CD14-positive monocyte (primary cell): ENCODE measurements around the gene CCDC180. TPM values are rescaled to one million over a fixed set of nuclear protein-coding genes. Genes with fewer than 3 reads are reported as not detected.

ENCODE experiments used
- DNase-seq, 3 donors: peaks; one replicate each; pipeline ENCODE4 v3.0.0-alpha.2; 2011 to 2022
- H2AFZ ChIP-seq: 2 replicates; pipeline ENCODE4 v1.6.0; 2012; ENCODE audit warnings: mild to moderate bottlenecking, low read depth, low read length, inconsistent platforms; ENCODE audit not compliant: insufficient read depth, poor library complexity, severe bottlenecking
- H3K27ac ChIP-seq, 2 donors: 1 replicate in 1 of 2; 2 replicates in 1 of 2; pipeline ENCODE4 v1.5.1; 2012 to 2013; ENCODE audit warnings: low read length in 2 of 2, control low read depth in 1 of 2, inconsistent platforms in 1 of 2, low read depth in 1 of 2, mild to moderate bottlenecking in 1 of 2
- H3K27me3 ChIP-seq, 2 donors: one replicate each; pipeline versions ENCODE4 v1.6.0 to v1.6.1; 2011 to 2013; ENCODE audit warnings: low read length in 2 of 2; ENCODE audit not compliant: control insufficient read depth in 2 of 2, insufficient read depth in 2 of 2
- H3K36me3 ChIP-seq, 2 donors: replicated peaks in 1 of 2; 1 replicate in 1 of 2; 2 replicates in 1 of 2; pipeline versions ENCODE4 v1.5.1 to v1.6.1; 2012 to 2013; ENCODE audit warnings: low read length in 2 of 2, control low read depth in 1 of 2, inconsistent platforms in 1 of 2, mild to moderate bottlenecking in 1 of 2; ENCODE audit not compliant: insufficient read depth in 2 of 2, control insufficient read depth in 1 of 2
- H3K4me1 ChIP-seq, 2 donors: 1 replicate in 1 of 2; 2 replicates in 1 of 2; pipeline versions ENCODE4 v1.5.1 to v1.6.1; 2012 to 2013; ENCODE audit warnings: low read length in 2 of 2, control low read depth in 1 of 2, inconsistent platforms in 1 of 2, mild to moderate bottlenecking in 1 of 2, moderate library complexity in 1 of 2; ENCODE audit not compliant: insufficient read depth in 2 of 2, control insufficient read depth in 1 of 2
- H3K4me2 ChIP-seq: replicated peaks from 2 replicates; pipeline ENCODE3; 2012; ENCODE audit warnings: low read length, moderate library complexity, mild to moderate bottlenecking; ENCODE audit not compliant: poor library complexity, severe bottlenecking; ENCODE audit errors: extremely low read depth
- H3K4me3 ChIP-seq, 3 experiments: fragments of 200-600 bp in 1 of 3; sonication (generic) in 1 of 3; replicated peaks in 1 of 3; 1 replicate in 2 of 3; 2 replicates in 1 of 3; pipeline ENCODE4 v1.5.1; 2011 to 2013; ENCODE audit warnings: low read length in 3 of 3, mild to moderate bottlenecking in 3 of 3, control low read depth in 2 of 3, low read depth in 2 of 3, inconsistent platforms in 1 of 3, moderate library complexity in 1 of 3
- H3K79me2 ChIP-seq: 2 replicates; pipeline ENCODE4 v1.6.0; 2012; ENCODE audit warnings: mild to moderate bottlenecking, control low read depth, inconsistent platforms, low read length, moderate library complexity; ENCODE audit not compliant: insufficient read depth
- H3K9ac ChIP-seq: 2 replicates; pipeline ENCODE4 v1.6.0; 2017; ENCODE audit warnings: low read length, mild to moderate bottlenecking; ENCODE audit not compliant: insufficient read depth, poor library complexity, severe bottlenecking
- H3K9me3 ChIP-seq, 2 donors: replicated peaks in 1 of 2; 1 replicate in 1 of 2; 2 replicates in 1 of 2; pipeline versions ENCODE4 v1.5.1 to v1.6.1; 2012 to 2013; ENCODE audit warnings: low read length in 2 of 2, control low read depth in 1 of 2; ENCODE audit not compliant: control insufficient read depth in 1 of 2, insufficient read depth in 1 of 2
- H4K20me1 ChIP-seq: 2 replicates; pipeline ENCODE4 v1.6.0; 2012; ENCODE audit warnings: mild to moderate bottlenecking, low read length, control low read depth, moderate library complexity; ENCODE audit not compliant: insufficient read depth
- H3K27ac Mint-ChIP-seq, 7 donors: one replicate each; pipeline ENCODE4 v1.8.0; 2020; ENCODE audit warnings: mild to moderate bottlenecking in 7 of 7, mixed read lengths in 7 of 7, moderate library complexity in 6 of 7, inconsistent platforms in 2 of 7
- H3K27me3 Mint-ChIP-seq, 3 donors: one replicate each; pipeline ENCODE4 v1.8.0; 2021 to 2022; ENCODE audit warnings: low read depth in 3 of 3, mild to moderate bottlenecking in 3 of 3, mixed read lengths in 3 of 3, moderate library complexity in 3 of 3, inconsistent platforms in 1 of 3
- H3K36me3 Mint-ChIP-seq, 2 donors: one replicate each; pipeline ENCODE4 v1.8.0; 2020; ENCODE audit warnings: mixed read lengths in 2 of 2, inconsistent platforms in 1 of 2, mild to moderate bottlenecking in 1 of 2
- H3K4me1 Mint-ChIP-seq: one replicate; pipeline ENCODE4 v1.8.0; 2020; ENCODE audit warnings: mild to moderate bottlenecking, mixed read lengths
- H3K4me3 Mint-ChIP-seq, 2 donors: one replicate each; pipeline ENCODE4 v1.8.0; 2020; ENCODE audit warnings: mild to moderate bottlenecking in 2 of 2, mixed read lengths in 2 of 2, moderate library complexity in 1 of 2
- H3K9me3 Mint-ChIP-seq, 7 donors: one replicate each; pipeline ENCODE4 v1.8.0; 2020 to 2022; ENCODE audit warnings: mixed read lengths in 7 of 7, mild to moderate bottlenecking in 6 of 7, moderate library complexity in 6 of 7, inconsistent platforms in 2 of 7
- CTCF ChIP-seq: fragments of 200-600 bp; IDR thresholded peaks from one replicate; pipeline ENCODE4 v1.8.0; 2022; ENCODE audit warnings: antibody characterized with exemption, mild to moderate bottlenecking
- WGBS: methylation state at CpG from one replicate; pipeline ENCODE4 v1.1.5; 2013; ENCODE audit warnings: missing lambda C conversion rate; ENCODE audit not compliant: insufficient coverage; 5-methylcytosine and 5-hydroxymethylcytosine counted together
- intact Hi-C, 2 donors: fragments of 100-400 bp; cut with micrococcal nuclease; formaldehyde crosslinking; loops; one replicate each; pipeline versions ENCODE4 v1.15.0 to v1.15.1; 2023
- polyA plus RNA-seq, 3 donors: library from polyadenylated mRNA; depleted of rRNA in 1 of 3; unstranded in 2 of 3; stranded (reverse) in 1 of 3; fragments of 300-500 nt in 2 of 3; fragments of >200 nt in 1 of 3; fragmentation: Illumina TruSeq in 2 of 3; gene quantifications; 1 replicate in 2 of 3; 2 replicates in 1 of 3; pipeline ENCODE4 v1.2.3, GENCODE V29; 2012 to 2021
- small RNA-seq: library from RNA; depleted of rRNA; stranded (forward); fragments of <200 nt; gene quantifications from one replicate; pipeline ENCODE3, GENCODE V24; 2012; ENCODE audit warnings: low read depth; ENCODE audit not compliant: insufficient read length

CCDC180 gene
- polyA plus RNA-seq, 3 donors: 0.24 to 1.3 TPM; not detected in 1

- Mint-ChIP-seq H3K36me3 (peaks cover 0 to 2% of the 10 kb centered on the region in 2 donors), H3K4me3 (no peak overlapping the region), H3K9me3 (no peaks in the 10 kb centered on the region), H3K27ac (peak overlapping the region in 1 of 7 donors; percentile 1), H3K27me3 (no peaks in the 10 kb centered on the region), H3K4me1 (no peaks in the 10 kb centered on the region)
- Histone ChIP-seq H2AFZ (no peak overlapping the region), H3K27me3 (no peaks in the 10 kb centered on the region), H3K4me1 (no peaks in the 10 kb centered on the region), H3K79me2 (no peaks in the 10 kb centered on the region), H3K36me3 (no peaks in the 10 kb centered on the region), H3K27ac (no peak overlapping the region), H3K9ac (no peak overlapping the region), H4K20me1 (no peaks in the 10 kb centered on the region), H3K9me3 (no peaks in the 10 kb centered on the region), H3K4me3 (no peak overlapping the region), H3K4me2 (no peak overlapping the region)
- DNase-seq: no peak
- intact Hi-C loops: no loop called here
- WGBS: 100% methylated on average over 3 of the region's 4 CpGs
- no peak for TF ChIP-seq CTCF
These were observed 47.2 kb downstream of the CCDC180 start for GRCh38 chr9:97354637-97355036.

DNA sequence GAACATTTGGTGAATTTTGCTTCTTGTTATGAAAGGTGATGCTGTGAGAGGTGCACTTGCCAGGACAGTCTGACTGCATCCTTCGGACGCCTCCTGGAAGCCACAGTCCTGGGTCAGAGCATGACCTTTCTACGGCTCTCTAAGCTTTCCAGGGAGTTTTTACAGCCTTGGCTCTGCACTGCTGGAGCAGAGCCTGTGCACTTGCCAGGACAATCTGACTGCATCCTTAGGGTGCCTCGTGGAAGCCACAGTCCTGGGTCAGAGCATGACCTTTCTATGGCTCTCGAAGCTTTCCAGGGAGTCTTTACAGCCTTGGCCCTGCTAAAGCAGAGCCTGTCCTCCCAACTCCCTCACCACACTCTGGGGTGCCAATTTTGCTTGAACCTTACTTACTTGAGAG lies 49.6 kb downstream of the CCDC180 start:
- Histone ChIP-seq H3K79me2 (no peaks in the 10 kb centered on the region), H3K4me3 (no peak overlapping the region), H2AFZ (no peak overlapping the region), H3K9me3 (no peaks in the 10 kb centered on the region), H3K9ac (no peak overlapping the region), H3K27ac (no peak overlapping the region), H4K20me1 (no peaks in the 10 kb centered on the region), H3K4me2 (no peak overlapping the region), H3K27me3 (no peaks in the 10 kb centered on the region), H3K4me1 (no peaks in the 10 kb centered on the region), H3K36me3 (no peaks in the 10 kb centered on the region)
- intact Hi-C loops: no loop called here
- 72% methylated on average over 5 of the region's 5 CpGs for WGBS
- no peaks in the 10 kb centered on the region for H3K4me1 Mint-ChIP-seq
- no peak overlapping the region for H3K4me3 Mint-ChIP-seq
- H3K36me3 Mint-ChIP-seq: peaks cover 0 to 5% of the 10 kb centered on the region in 2 donors
- DNase-seq: no peak
- no peak for TF ChIP-seq CTCF
- H3K27me3 Mint-ChIP-seq: peaks cover 0 to 2% (median 2%) of the 10 kb centered on the region in 3 donors
- H3K9me3 Mint-ChIP-seq: peaks cover 0 to 1% (median 0%) of the 10 kb centered on the region in 7 donors
- no peak overlapping the region for H3K27ac Mint-ChIP-seq

Small RNA genes lying within 50 kb of the gene (small RNA-seq; reads per million reads assigned to genes)
- gene AL512590.2 (not detected), gene CCDC180 (not detected)

Other genes starting within 250 kb of the CCDC180 start
- gene TDRD7, start 104.4 kb downstream of the CCDC180 start, polyA plus RNA-seq: 10 to 100 TPM in 2 of 3 donors, 1 to 10 TPM in 1; 8.1 to 12.0 (median 11.1) TPM
- under 1 TPM; 0.09 to 0.81 (median 0.59) TPM for gene TMOD1, start 194.0 kb downstream of the CCDC180 start, polyA plus RNA-seq